BJ (cell line): Measurements from ENCODE around the gene RBMS1. TPM values are rescaled to one million over a fixed set of nuclear protein-coding genes. Genes with fewer than 3 reads are reported as not detected.

ENCODE experiments used
- CTCF ChIA-PET: fragments of 350-600 bp; formaldehyde crosslinking; extraction: SDS; loops from one replicate; lab custom pipeline; 2021; ENCODE audit warnings: antibody characterized with exemption, inconsistent platforms; lab: Yijun Ruan, JAX
- POLR2A ChIA-PET: fragments of 300-600 bp; sonication (Branson Sonifier 250); formaldehyde crosslinking; extraction: SDS; loops from one replicate; lab custom pipeline; 2021; ENCODE audit warnings: antibody characterized with exemption; lab: Charles Lee
- DNase-seq: peaks from one replicate; pipeline ENCODE4 v3.0.0-alpha.2; 2011; ENCODE audit warnings: low read depth
- H3K27me3 ChIP-seq: 2 replicates; pipeline ENCODE4 v1.6.0; 2011; ENCODE audit warnings: low read length; ENCODE audit not compliant: control insufficient read depth, insufficient read depth
- H3K36me3 ChIP-seq: 2 replicates; pipeline ENCODE4 v1.5.1; 2011; ENCODE audit warnings: low read length; ENCODE audit not compliant: control insufficient read depth, insufficient read depth
- H3K4me3 ChIP-seq: 2 replicates; pipeline ENCODE4 v1.5.1; 2011; ENCODE audit warnings: low read depth, mild to moderate bottlenecking, control low read depth, low read length
- polyA plus RNA-seq: library from polyadenylated mRNA; depleted of rRNA; stranded (reverse); fragments of >200 nt; gene quantifications from 2 replicates; pipeline ENCODE4 v1.2.3, GENCODE V29; 2011
- TF ChIP-seq, protein P1 (sequence below): IDR thresholded peaks from 2 replicates; pipeline ENCODE4 v1.5.1; 2011; ENCODE audit warnings: low read depth, mild to moderate bottlenecking, control low read depth, inconsistent platforms, low read length, moderate library complexity; ENCODE audit not compliant: insufficient read depth

Gene RBMS1
- polyA plus RNA-seq, 1 experiment, result 80.1 TPM

DNA sequence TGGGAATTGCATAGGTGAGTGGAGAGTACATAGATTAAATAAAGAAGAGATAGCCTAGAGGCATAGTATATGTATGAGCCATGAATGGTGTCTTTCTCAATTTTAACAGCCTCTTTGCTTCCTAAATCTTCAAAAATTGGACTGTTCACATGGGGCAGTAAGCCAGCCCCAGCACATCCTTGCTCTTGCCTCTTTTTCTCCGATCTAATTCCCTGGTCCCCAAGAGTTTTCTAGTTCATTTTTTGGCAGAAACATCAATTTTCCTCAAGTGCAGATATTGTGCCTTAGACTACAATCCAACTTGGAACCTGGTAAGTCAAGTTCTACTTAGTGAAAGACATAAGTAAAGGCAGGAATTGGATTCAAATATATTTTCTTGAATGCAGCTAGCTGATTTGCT, 243.7 kb downstream of the RBMS1 start:
- CTCF ChIA-PET, result interaction anchor here (3.2 kb wide), 1 partner anchor 8 kb away, joined by 20 read pairs; no protein-coding TSS in a partner anchor

DNA sequence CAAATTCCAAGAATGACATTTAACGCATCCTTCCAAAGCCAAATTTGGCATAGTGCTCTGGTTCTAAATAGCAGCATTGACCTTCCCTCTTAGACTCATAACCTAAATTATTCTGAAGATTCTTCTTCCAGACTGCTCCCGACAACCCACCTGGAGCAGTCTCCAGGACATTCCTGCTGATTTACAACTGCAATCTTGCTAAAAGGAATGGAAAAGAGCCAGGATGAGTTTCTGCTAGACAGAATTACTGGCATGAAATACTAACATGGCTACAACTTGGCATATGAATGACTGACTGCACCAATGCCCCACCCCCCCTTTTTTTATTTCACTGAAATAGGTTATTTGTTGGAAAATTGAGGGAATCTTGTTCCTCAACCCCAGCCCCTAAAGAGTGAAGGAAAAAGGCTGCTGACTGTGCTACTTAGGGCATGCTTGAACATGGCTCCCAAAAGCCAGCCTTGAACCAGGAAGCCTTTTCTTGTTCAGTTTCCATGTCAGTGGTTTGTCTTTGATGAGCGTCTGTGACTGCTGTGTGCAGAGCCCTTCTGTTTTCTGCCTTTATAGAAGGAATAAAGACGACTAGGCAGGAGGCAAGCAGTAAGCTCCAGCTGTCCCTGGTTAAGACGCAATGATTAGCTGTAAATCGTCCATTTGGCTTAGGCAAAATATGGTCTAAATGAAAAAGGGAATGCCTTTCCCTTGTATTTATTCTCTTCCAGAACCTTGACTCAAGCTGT, 246.1 kb downstream of the RBMS1 start:
- Histone ChIP-seq H3K4me3 (no peak overlapping the region), H3K27me3 (no peaks in the 10 kb centered on the region), H3K36me3 (no peaks in the 10 kb centered on the region)
- TF ChIP-seq, protein P1, sequence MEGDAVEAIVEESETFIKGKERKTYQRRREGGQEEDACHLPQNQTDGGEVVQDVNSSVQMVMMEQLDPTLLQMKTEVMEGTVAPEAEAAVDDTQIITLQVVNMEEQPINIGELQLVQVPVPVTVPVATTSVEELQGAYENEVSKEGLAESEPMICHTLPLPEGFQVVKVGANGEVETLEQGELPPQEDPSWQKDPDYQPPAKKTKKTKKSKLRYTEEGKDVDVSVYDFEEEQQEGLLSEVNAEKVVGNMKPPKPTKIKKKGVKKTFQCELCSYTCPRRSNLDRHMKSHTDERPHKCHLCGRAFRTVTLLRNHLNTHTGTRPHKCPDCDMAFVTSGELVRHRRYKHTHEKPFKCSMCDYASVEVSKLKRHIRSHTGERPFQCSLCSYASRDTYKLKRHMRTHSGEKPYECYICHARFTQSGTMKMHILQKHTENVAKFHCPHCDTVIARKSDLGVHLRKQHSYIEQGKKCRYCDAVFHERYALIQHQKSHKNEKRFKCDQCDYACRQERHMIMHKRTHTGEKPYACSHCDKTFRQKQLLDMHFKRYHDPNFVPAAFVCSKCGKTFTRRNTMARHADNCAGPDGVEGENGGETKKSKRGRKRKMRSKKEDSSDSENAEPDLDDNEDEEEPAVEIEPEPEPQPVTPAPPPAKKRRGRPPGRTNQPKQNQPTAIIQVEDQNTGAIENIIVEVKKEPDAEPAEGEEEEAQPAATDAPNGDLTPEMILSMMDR, result no peak
- POLR2A ChIA-PET, result no interaction called here
- CTCF ChIA-PET, result interaction anchor here (0.8 to 1.3 kb wide), 5 partner anchors 10 to 757 kb away, joined by 3 to 6 read pairs (median 3); no protein-coding TSS in a partner anchor
- DNase-seq, result no peak

More for the DNA sequence above, 243.7 kb downstream of the RBMS1 start:
- H3K4me3 ChIP-seq, result no peak overlapping the region
- TF ChIP-seq, protein P1, result no peak
- POLR2A ChIA-PET, result no interaction called here
- H3K36me3 ChIP-seq, result no peaks in the 10 kb centered on the region
- H3K27me3 ChIP-seq, result no peaks in the 10 kb centered on the region
- no peak for DNase-seq

DNA sequence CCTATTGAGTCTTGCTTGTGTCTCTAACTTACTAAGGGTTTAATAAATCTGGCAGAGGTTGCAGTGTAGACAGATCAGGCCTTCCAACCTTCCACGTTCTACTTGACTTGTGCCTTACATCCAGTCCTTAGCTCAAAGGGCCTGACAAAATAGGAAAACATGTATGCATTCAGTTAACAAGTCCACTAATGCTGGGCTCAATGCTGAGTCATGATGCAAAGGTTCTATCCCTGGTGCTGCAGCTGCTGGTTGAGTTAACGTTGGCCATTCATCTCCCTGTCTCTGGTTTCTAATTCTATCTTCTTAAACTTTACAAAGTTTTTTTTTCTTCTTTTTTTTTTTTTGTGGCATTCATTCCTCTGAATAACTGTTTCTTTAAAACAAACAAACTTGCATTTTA, 247.3 kb downstream of the RBMS1 start:
- Histone ChIP-seq H3K36me3 (no peaks in the 10 kb centered on the region), H3K27me3 (no peaks in the 10 kb centered on the region), H3K4me3 (no peak overlapping the region)
- ChIA-PET POLR2A (no interaction called here), CTCF (no interaction called here)
- TF ChIP-seq, protein P1, result no peak
- DNase-seq, result no peak

DNA sequence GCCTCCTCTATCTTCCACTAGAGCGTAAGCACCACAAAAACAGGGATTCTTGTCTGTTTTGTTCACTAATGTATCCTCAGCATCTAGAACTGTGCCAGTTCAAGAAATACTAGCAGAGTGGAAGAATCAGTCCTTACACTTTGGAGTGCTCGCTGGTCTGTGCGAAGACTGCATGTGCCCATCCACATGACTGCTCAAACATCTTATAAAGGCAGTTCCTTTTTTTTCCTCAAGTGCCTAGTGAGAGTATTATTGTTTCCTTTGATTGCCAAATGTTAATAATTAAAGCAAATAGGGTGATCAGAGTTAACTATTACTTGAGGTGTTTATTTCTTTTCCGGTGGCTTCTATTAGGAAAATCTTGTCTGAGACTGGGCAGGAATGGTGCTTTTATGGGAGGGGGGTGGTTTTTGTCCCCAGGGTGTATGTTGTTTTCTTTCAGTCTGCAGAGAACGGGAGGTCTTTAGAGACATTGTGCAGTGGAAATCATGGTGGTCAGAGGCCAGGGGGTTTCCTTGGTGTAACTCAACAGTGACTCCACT, 247.9 kb downstream of the RBMS1 start:
- Histone ChIP-seq H3K4me3 (no peak overlapping the region), H3K36me3 (no peaks in the 10 kb centered on the region), H3K27me3 (no peaks in the 10 kb centered on the region)
- TF ChIP-seq, protein P1, result no peak
- POLR2A ChIA-PET, result no interaction called here
- CTCF ChIA-PET, result no interaction called here
- no peak for DNase-seq

DNA sequence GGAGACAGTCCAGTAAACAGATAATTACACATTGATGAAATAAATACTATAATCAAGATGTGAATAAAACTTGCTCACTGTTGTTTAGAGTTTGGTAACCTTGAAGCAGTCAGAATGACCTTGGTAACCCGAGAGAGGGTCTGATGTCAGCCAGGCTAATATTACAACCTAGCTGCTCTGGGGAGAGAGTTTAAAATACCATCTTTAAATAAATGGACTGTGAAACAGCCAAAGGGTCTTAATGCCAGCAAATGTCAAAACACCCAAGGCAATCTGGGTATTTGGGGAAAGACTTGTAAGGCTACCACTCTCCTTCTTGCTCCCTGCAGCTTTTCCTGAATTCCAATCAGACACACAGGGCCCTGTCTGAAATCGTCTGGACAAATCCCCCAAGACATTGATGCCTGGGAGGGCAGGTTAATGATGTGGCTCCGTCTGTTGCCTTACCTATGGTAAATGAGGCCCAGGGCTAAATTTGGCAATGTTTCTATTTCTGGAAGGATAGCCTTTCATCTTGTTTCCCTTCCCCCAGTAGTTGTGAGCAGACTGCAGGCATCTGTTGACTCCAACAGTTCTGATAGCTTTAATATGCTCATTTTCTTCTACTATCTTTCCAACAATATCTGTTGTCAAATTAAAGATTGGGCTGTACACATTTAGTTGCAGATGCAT, 250.6 kb downstream of the RBMS1 start:
- CTCF ChIA-PET, result interaction anchor here (0.8 to 3.3 kb wide), 3 partner anchors 8 to 21 kb away, joined by 3 to 20 read pairs (median 3); no protein-coding TSS in a partner anchor
- H3K4me3 ChIP-seq, result no peak overlapping the region
- H3K27me3 ChIP-seq, result no peaks in the 10 kb centered on the region
- no peaks in the 10 kb centered on the region for H3K36me3 ChIP-seq
- TF ChIP-seq, protein P1, result no peak
- POLR2A ChIA-PET, result no interaction called here
- no peak for DNase-seq
